Stimulated activated CD8-positive, alpha-beta memory T cell treated with anti-CD3 and anti-CD28 coated beads, Interleukin-12 subunit alpha, Interleukin-12 subunit beta, amount 100 ng/mL, for 24 hours (primary cell): Measurements from ENCODE around the gene PTPRE.

Experiments used
- DNase-seq: peaks from one replicate; pipeline ENCODE4 v3.0.0-alpha.2; 2020; ENCODE audit errors: extremely low read depth

Gene PTPRE

GRCh38 chr10:128125416-128125943, 218.6 kb downstream of the PTPRE start:
- no peak for DNase-seq

GRCh38 chr10:128125944-128126764, 219.3 kb downstream of the PTPRE start, which contains the start of gene MKI67:
Gene MKI67, minus strand, starts transcription at chr10:128126423. Its CDS starts 756 bp downstream, at chr10:128125667.
- DNase-seq: peak; percentile 81

GRCh38 chr10:128128582-128128981, 221.7 kb downstream of the PTPRE start:
- DNase-seq: no peak

- no peak for DNase-seq
Observed at GRCh38 chr10:128130051-128130450, 223.1 kb downstream of the PTPRE start.
